Measurements from ENCODE around the gene MYEOV. TPM values are rescaled to one million over a fixed set of nuclear protein-coding genes. Genes with fewer than 3 reads are reported as not detected.
A peak's percentile ranks its signal among the peaks of the same experiment; 100 is the strongest.

The MYEOV gene
- polyA plus RNA-seq, 3 donors, result 0.03 TPM; not detected in 2

DNA sequence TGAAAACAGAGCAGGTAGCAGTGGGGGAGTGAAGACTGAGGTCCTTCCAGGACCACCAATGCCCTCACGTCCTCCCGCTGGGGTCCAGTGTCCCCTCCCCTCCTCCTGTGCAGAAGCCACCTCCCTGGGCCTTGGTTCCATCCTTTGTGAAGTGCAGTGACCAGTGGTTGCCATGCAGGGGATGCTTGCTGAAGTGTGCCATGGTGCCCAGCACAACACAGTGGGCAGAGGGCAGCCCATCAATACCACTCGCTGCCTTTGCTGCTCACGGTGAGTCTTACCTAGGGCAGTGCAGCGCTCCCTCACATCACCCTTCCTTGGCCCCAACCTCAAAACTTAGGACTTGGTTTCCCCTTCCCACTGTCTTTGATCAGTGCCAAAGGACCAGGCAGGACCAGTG, 12.9 kb downstream of the MYEOV start:
- intact Hi-C loops (cut with micrococcal nuclease), result no loop called here
- Histone ChIP-seq H3K4me1 (ENCODE audit: control insufficient read depth in 1 of 2, insufficient read depth in 2 of 2, low read length in 2 of 2) (peaks cover 15 to 18% of the 10 kb centered on the region in 2 donors), H3K9me3 (replicated peaks in 1 of 2; ENCODE audit: control insufficient read depth in 1 of 2, insufficient read depth in 1 of 2, low read length in 2 of 2) (no peaks in the 10 kb centered on the region), H3K36me3 (replicated peaks in 1 of 2; ENCODE audit: control insufficient read depth in 1 of 2, insufficient read depth in 2 of 2, low read length in 2 of 2) (no peaks in the 10 kb centered on the region), H3K9ac (ENCODE audit: insufficient read depth, low read length, poor library complexity, severe bottlenecking) (no peak overlapping the region), H2AFZ (ENCODE audit: insufficient read depth, low read depth, low read length, poor library complexity, severe bottlenecking) (no peak overlapping the region), H3K4me2 (replicated peaks; ENCODE audit: extremely low read depth, low read length, poor library complexity, severe bottlenecking) (no peak overlapping the region), H3K4me3 (replicated peaks in 1 of 3; ENCODE audit: low read depth in 2 of 3, low read length in 3 of 3) (no peak overlapping the region), H3K27ac (ENCODE audit: low read depth in 1 of 2, low read length in 2 of 2) (no peak overlapping the region), H3K79me2 (ENCODE audit: insufficient read depth, low read length) (no peaks in the 10 kb centered on the region), H3K27me3 (ENCODE audit: control insufficient read depth in 2 of 2, insufficient read depth in 2 of 2, low read length in 2 of 2) (peaks cover 0 to 3% of the 10 kb centered on the region in 2 donors), H4K20me1 (ENCODE audit: insufficient read depth, low read length) (no peaks in the 10 kb centered on the region)
- peaks cover 26% of the 10 kb centered on the region for H3K4me1 Mint-ChIP-seq
- no peak overlapping the region for H3K4me3 Mint-ChIP-seq
- no peak for DNase-seq
- TF ChIP-seq, protein P1, sequence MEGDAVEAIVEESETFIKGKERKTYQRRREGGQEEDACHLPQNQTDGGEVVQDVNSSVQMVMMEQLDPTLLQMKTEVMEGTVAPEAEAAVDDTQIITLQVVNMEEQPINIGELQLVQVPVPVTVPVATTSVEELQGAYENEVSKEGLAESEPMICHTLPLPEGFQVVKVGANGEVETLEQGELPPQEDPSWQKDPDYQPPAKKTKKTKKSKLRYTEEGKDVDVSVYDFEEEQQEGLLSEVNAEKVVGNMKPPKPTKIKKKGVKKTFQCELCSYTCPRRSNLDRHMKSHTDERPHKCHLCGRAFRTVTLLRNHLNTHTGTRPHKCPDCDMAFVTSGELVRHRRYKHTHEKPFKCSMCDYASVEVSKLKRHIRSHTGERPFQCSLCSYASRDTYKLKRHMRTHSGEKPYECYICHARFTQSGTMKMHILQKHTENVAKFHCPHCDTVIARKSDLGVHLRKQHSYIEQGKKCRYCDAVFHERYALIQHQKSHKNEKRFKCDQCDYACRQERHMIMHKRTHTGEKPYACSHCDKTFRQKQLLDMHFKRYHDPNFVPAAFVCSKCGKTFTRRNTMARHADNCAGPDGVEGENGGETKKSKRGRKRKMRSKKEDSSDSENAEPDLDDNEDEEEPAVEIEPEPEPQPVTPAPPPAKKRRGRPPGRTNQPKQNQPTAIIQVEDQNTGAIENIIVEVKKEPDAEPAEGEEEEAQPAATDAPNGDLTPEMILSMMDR (IDR thresholded peaks at IDR 0.05), result no peak
- H3K27ac Mint-ChIP-seq, result no peak overlapping the region
- 98% methylated on average over 5 of the region's 5 CpGs for WGBS (ENCODE audit: insufficient coverage)
- H3K27me3 Mint-ChIP-seq (ENCODE audit: low read depth in 3 of 3), result peaks cover 24 to 42% (median 31%) of the 10 kb centered on the region in 3 donors
- no peaks in the 10 kb centered on the region for H3K36me3 Mint-ChIP-seq
- peaks cover 0 to 2% (median 0%) of the 10 kb centered on the region in 7 donors for H3K9me3 Mint-ChIP-seq

DNA sequence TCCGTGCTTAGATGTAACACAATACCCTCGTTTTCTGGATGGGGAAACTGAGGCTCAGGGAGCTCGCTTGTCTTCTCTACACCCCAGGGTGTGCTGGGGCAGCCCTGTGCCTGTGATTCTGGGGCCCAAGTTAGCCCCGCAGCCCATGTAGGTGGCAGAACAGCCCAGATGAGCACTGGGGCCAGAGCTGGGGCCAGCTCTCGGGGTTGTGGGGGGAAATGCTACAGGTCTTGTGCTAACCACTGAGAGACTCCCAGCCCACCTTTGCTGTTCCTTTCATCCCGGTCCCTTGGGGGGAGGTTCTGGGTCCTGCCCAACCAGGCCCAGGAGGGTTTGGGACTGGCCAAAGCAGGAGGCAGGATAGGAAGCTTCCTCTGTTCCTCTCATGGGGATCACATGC, 13.5 kb downstream of the MYEOV start:
- WGBS (ENCODE audit: insufficient coverage), result 84% methylated on average over 3 of the region's 6 CpGs
- Histone ChIP-seq H2AFZ (ENCODE audit: insufficient read depth, low read depth, low read length, poor library complexity, severe bottlenecking) (no peak overlapping the region), H3K79me2 (ENCODE audit: insufficient read depth, low read length) (no peaks in the 10 kb centered on the region), H3K4me2 (replicated peaks; ENCODE audit: extremely low read depth, low read length, poor library complexity, severe bottlenecking) (no peak overlapping the region), H3K36me3 (replicated peaks in 1 of 2; ENCODE audit: control insufficient read depth in 1 of 2, insufficient read depth in 2 of 2, low read length in 2 of 2) (no peaks in the 10 kb centered on the region), H3K27ac (ENCODE audit: low read depth in 1 of 2, low read length in 2 of 2) (no peak overlapping the region), H4K20me1 (ENCODE audit: insufficient read depth, low read length) (no peaks in the 10 kb centered on the region), H3K9ac (ENCODE audit: insufficient read depth, low read length, poor library complexity, severe bottlenecking) (no peak overlapping the region), H3K4me1 (ENCODE audit: control insufficient read depth in 1 of 2, insufficient read depth in 2 of 2, low read length in 2 of 2) (peaks cover 18% of the 10 kb centered on the region in 2 donors), H3K27me3 (ENCODE audit: control insufficient read depth in 2 of 2, insufficient read depth in 2 of 2, low read length in 2 of 2) (peaks cover 0 to 3% of the 10 kb centered on the region in 2 donors), H3K9me3 (replicated peaks in 1 of 2; ENCODE audit: control insufficient read depth in 1 of 2, insufficient read depth in 1 of 2, low read length in 2 of 2) (no peaks in the 10 kb centered on the region), H3K4me3 (replicated peaks in 1 of 3; ENCODE audit: low read depth in 2 of 3, low read length in 3 of 3) (no peak overlapping the region)
- no peak overlapping the region for H3K27ac Mint-ChIP-seq
- peaks cover 0 to 2% (median 0%) of the 10 kb centered on the region in 7 donors for H3K9me3 Mint-ChIP-seq
- peaks cover 24 to 39% (median 30%) of the 10 kb centered on the region in 3 donors for H3K27me3 Mint-ChIP-seq (ENCODE audit: low read depth in 3 of 3)
- DNase-seq, result no peak
- TF ChIP-seq, protein P1 (IDR thresholded peaks at IDR 0.05), result no peak
- intact Hi-C loops (cut with micrococcal nuclease), result no loop called here
- peak overlapping the region in 1 of 2 donors; percentile 23 for H3K4me3 Mint-ChIP-seq
- peaks cover 26% of the 10 kb centered on the region for H3K4me1 Mint-ChIP-seq
- H3K36me3 Mint-ChIP-seq, result no peaks in the 10 kb centered on the region
